Fibroblast of lung (primary cell): ENCODE results near the gene LYPLAL1.

ENCODE experiments used
- CTCF ChIP-seq, 2 donors: IDR thresholded peaks in 1 of 2; conservative IDR thresholded peaks in 1 of 2; 1 replicate in 1 of 2; 2 replicates in 1 of 2; pipeline ENCODE4 v1.5.1; 2011 to 2012; ENCODE audit warnings: low read length in 2 of 2, control low read depth in 1 of 2, inconsistent platforms in 1 of 2, low read depth in 1 of 2, mild to moderate bottlenecking in 1 of 2
- EZH2 ChIP-seq: IDR thresholded peaks from 2 replicates; pipeline ENCODE4 v1.5.1; 2012; ENCODE audit warnings: low read length, control low read depth, mild to moderate bottlenecking; ENCODE audit errors: missing control alignments

GRCh38 chr1:219227360-219228057 lies 53.8 kb downstream of the LYPLAL1 start:
- TF ChIP-seq CTCF (conservative IDR thresholded peaks at IDR 0.05 in 1 of 2, IDR thresholded peaks at IDR 0.05 in 1 of 2; ENCODE audit: low read depth in 1 of 2, low read length in 2 of 2) (no peak), EZH2 (no peak)
